Caco-2 (cell line): ENCODE results near the gene GAS6. TPM values are rescaled to one million over a fixed set of nuclear protein-coding genes. Genes with fewer than 3 reads are reported as not detected.

Experiments
- BruUV-seq: library from RNA; stranded (reverse); fragments of 400-500 nt; replicated peaks from 2 replicates; lab custom pipeline; 2021; lab: Mats Ljungman, UMichigan
- CTCF ChIA-PET: fragments of 300-600 bp; sonication (Branson Sonifier 250); formaldehyde crosslinking; loops from one replicate; lab custom pipeline; 2022; ENCODE audit warnings: antibody characterized with exemption; lab: Charles Lee
- POLR2A ChIA-PET: fragments of 300-600 bp; sonication (Branson Sonifier 250); formaldehyde crosslinking; loops from one replicate; lab custom pipeline; 2022; ENCODE audit warnings: antibody characterized with exemption; lab: Charles Lee
- DNase-seq, 2 experiments: peaks; one replicate each; pipeline versions ENCODE4 v3.0.0 to v3.0.0-alpha.2; 2020 to 2022
- H3K27me3 ChIP-seq: replicated peaks from 2 replicates; pipeline ENCODE4 v1.6.0; 2011; ENCODE audit warnings: low read length; ENCODE audit not compliant: control insufficient read depth, insufficient read depth
- H3K36me3 ChIP-seq: 2 replicates; pipeline ENCODE4 v1.5.1; 2011; ENCODE audit warnings: low read length; ENCODE audit not compliant: control insufficient read depth, insufficient read depth
- H3K4me1 ChIP-seq: fragments of 250-450 bp; sonication (Bioruptor Pico); 2 replicates; pipeline ENCODE4 v1.5.1; 2020; ENCODE audit warnings: mild to moderate bottlenecking
- H3K4me3 ChIP-seq: 2 replicates; pipeline ENCODE4 v1.5.1; 2011; ENCODE audit warnings: low read depth, mild to moderate bottlenecking, control low read depth, low read length
- H3K9me3 ChIP-seq: fragments of 250-450 bp; sonication (Bioruptor Pico); 2 replicates; pipeline ENCODE4 v1.5.1; 2020; ENCODE audit warnings: mild to moderate bottlenecking, moderate library complexity
- H3K27ac Mint-ChIP-seq: one replicate; pipeline ENCODE4 v1.8.0; 2022; ENCODE audit warnings: mixed read lengths; ENCODE audit not compliant: unreplicated experiment
- H3K27me3 Mint-ChIP-seq: one replicate; pipeline ENCODE4 v1.8.0; 2022; ENCODE audit warnings: mixed read lengths; ENCODE audit not compliant: insufficient read depth, unreplicated experiment
- H3K36me3 Mint-ChIP-seq: one replicate; pipeline ENCODE4 v1.8.0; 2022; ENCODE audit warnings: mild to moderate bottlenecking, mixed read lengths; ENCODE audit not compliant: insufficient read depth, unreplicated experiment
- H3K4me1 Mint-ChIP-seq: one replicate; pipeline ENCODE4 v1.8.0; 2022; ENCODE audit warnings: low read depth, mixed read lengths; ENCODE audit not compliant: unreplicated experiment
- H3K4me3 Mint-ChIP-seq: one replicate; pipeline ENCODE4 v1.8.0; 2022; ENCODE audit warnings: mild to moderate bottlenecking, moderate library complexity, mixed read lengths; ENCODE audit not compliant: unreplicated experiment
- H3K9me3 Mint-ChIP-seq: one replicate; pipeline ENCODE4 v1.8.0; 2022; ENCODE audit warnings: mixed read lengths; ENCODE audit not compliant: unreplicated experiment
- intact Hi-C: fragments of 100-400 bp; cut with micrococcal nuclease; formaldehyde crosslinking; loops from one replicate; pipeline ENCODE4 v1.10.0; 2022; ENCODE audit not compliant: unreplicated experiment
- total RNA-seq: library from RNA; stranded (reverse); gene quantifications from 2 replicates; pipeline ENCODE4 v1.2.3, GENCODE V29; 2022
- TF ChIP-seq, protein P1 (sequence below), 2 experiments: fragments of 200-600 bp in 1 of 2; IDR thresholded peaks; 1 replicate in 1 of 2; 2 replicates in 1 of 2; pipeline versions ENCODE4 v1.5.1 to v1.8.0; 2011 to 2022; ENCODE audit warnings: antibody characterized with exemption in 1 of 2, control low read depth in 1 of 2, inconsistent platforms in 1 of 2, low read depth in 1 of 2, low read length in 1 of 2, mild to moderate bottlenecking in 1 of 2, moderate library complexity in 1 of 2; ENCODE audit not compliant: insufficient read depth in 1 of 2, severe bottlenecking in 1 of 2, unreplicated experiment in 1 of 2

GAS6 gene
- total RNA-seq, 1 experiment from 2014 or later, result 34.8 TPM

DNA sequence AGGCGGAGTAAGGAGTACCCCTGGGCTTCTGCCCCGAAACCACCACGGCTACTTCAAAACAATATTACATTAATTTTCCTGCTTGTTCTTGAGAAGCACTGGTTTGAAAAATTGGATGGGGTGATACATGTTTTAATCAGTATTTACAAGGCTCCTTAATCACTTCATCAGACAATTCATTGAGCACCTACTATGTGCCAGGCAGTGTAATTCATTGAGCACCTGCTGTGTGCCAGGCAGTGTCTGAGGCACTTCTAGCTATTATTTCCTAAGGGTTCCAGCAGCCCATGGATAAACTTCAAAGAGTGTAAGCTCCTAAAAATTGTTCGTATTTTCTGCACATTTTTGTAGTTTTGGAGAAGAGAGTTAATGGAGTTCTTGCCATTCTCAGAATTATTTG lies 1.6 kb upstream of the GAS6 start:
- no TSS peak for BruUV-seq

DNA sequence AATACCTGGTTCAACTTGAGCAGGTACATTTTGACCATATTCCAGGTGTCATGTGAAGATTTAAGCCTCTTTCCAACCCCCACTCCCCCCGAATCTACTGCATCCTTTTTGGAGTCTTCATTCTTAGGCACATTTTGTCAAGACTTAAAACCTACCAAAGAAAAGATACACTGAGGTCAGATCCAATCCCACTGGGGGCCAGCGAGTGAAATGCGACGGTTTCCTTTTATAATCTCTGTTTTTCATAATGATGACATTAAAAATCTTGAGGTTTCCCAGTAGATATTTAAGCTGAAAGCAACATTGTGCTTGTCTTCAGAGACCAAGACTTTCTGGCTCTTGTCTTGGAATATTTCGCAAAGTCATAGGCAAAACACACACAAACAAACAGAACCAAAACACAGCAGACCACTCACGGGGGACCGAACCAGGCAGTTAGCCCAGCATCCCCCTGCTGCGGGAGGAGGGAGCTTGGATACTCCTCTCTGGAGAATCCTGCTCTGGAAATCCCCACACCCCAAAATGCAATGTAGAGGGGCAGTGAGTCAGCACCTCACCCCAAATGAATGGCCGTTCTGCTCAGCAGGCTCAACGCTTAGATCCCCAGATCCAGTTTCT lies 506 bp upstream of the GAS6 start:
- POLR2A ChIA-PET, result no interaction called here
- CTCF ChIA-PET, result no interaction called here
- no TSS peak for BruUV-seq
- Mint-ChIP-seq H3K27ac (no peak overlapping the region), H3K9me3 (peaks cover 10% of the 10 kb centered on the region), H3K4me1 (peaks cover 22% of the 10 kb centered on the region), H3K36me3 (peaks cover 12% of the 10 kb centered on the region), H3K4me3 (peak overlapping the region; percentile 77), H3K27me3 (no peaks in the 10 kb centered on the region)
- TF ChIP-seq, protein P1, sequence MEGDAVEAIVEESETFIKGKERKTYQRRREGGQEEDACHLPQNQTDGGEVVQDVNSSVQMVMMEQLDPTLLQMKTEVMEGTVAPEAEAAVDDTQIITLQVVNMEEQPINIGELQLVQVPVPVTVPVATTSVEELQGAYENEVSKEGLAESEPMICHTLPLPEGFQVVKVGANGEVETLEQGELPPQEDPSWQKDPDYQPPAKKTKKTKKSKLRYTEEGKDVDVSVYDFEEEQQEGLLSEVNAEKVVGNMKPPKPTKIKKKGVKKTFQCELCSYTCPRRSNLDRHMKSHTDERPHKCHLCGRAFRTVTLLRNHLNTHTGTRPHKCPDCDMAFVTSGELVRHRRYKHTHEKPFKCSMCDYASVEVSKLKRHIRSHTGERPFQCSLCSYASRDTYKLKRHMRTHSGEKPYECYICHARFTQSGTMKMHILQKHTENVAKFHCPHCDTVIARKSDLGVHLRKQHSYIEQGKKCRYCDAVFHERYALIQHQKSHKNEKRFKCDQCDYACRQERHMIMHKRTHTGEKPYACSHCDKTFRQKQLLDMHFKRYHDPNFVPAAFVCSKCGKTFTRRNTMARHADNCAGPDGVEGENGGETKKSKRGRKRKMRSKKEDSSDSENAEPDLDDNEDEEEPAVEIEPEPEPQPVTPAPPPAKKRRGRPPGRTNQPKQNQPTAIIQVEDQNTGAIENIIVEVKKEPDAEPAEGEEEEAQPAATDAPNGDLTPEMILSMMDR (IDR thresholded peaks at IDR 0.05; ENCODE audit: insufficient read depth in 1 of 2, low read depth in 1 of 2, low read length in 1 of 2, severe bottlenecking in 1 of 2, unreplicated experiment in 1 of 2), result no peak
- DNase-seq, result no peak
- Histone ChIP-seq H3K4me3 (peak overlapping the region; percentile 71), H3K36me3 (no peaks in the 10 kb centered on the region), H3K9me3 (no peaks in the 10 kb centered on the region), H3K27me3 (no peaks in the 10 kb centered on the region), H3K4me1 (peaks cover 43% of the 10 kb centered on the region)
- intact Hi-C loops, result loop anchor here (5.0 kb wide), 1 partner anchor 363 kb away; no protein-coding TSS in a partner anchor

More for the DNA sequence above, 1.6 kb upstream of the GAS6 start:
- Mint-ChIP-seq H3K9me3 (peaks cover 10% of the 10 kb centered on the region), H3K4me3 (peak overlapping the region; percentile 77), H3K36me3 (peaks cover 9% of the 10 kb centered on the region), H3K4me1 (peaks cover 12% of the 10 kb centered on the region), H3K27ac (no peak overlapping the region), H3K27me3 (no peaks in the 10 kb centered on the region)
- H3K4me3 ChIP-seq, result no peak overlapping the region
- H3K36me3 ChIP-seq, result no peaks in the 10 kb centered on the region
- TF ChIP-seq, protein P1 (IDR thresholded peaks at IDR 0.05; ENCODE audit: insufficient read depth in 1 of 2, low read depth in 1 of 2, low read length in 1 of 2, severe bottlenecking in 1 of 2, unreplicated experiment in 1 of 2), result no peak
- DNase-seq, result no peak
- intact Hi-C loops, result no loop called here
- no peaks in the 10 kb centered on the region for H3K9me3 ChIP-seq
- ChIA-PET CTCF (no interaction called here), POLR2A (no interaction called here)
- peaks cover 33% of the 10 kb centered on the region for H3K4me1 ChIP-seq
- H3K27me3 ChIP-seq, result no peaks in the 10 kb centered on the region

DNA sequence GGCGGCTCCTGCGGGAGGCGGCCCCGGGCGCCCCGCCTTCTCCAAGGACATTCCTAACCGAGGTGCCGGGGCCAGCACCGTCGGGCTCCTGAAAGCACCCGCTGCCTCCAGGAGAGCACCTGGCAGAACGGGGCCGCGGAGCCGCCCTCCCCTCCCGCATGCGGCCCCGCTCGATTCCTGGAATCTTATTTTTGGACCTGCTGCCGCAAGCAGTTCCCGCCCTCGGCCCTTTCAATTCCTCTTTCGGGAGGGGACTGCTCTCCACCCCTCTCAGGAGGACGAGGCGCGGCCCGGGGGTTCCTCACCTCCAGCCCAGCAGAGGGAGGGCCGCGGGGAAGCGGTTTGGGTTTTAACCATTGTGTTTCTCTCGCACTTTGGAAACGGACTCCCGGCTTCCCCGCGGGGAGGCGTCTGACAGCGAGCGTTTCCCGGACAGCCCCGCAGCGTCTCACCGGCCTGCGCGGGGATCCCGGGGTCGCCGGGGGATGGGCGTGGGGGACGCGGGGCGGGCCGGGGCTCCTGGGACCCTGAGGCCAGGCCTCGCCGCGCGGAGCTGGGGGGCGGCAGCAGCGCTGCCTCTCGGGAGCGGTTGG lies 849 bp downstream of the GAS6 start:
- peak overlapping the region; percentile 67 for H3K27ac Mint-ChIP-seq
- peaks cover 6% of the 10 kb centered on the region for H3K9me3 Mint-ChIP-seq
- DNase-seq, result peak in 1 of 2 experiments; percentile 51
- Histone ChIP-seq H3K9me3 (no peaks in the 10 kb centered on the region), H3K4me1 (peaks cover 44% of the 10 kb centered on the region), H3K27me3 (no peaks in the 10 kb centered on the region), H3K36me3 (no peaks in the 10 kb centered on the region), H3K4me3 (peak overlapping the region; percentile 71)
- intact Hi-C loops, result loop anchor here (5.0 kb wide), 1 partner anchor 364 kb away; no protein-coding TSS in a partner anchor
- peaks cover 24% of the 10 kb centered on the region for H3K4me1 Mint-ChIP-seq
- CTCF ChIA-PET, result no interaction called here
- TF ChIP-seq, protein P1 (IDR thresholded peaks at IDR 0.05; ENCODE audit: insufficient read depth in 1 of 2, low read depth in 1 of 2, low read length in 1 of 2, severe bottlenecking in 1 of 2, unreplicated experiment in 1 of 2), result no peak
- no peaks in the 10 kb centered on the region for H3K27me3 Mint-ChIP-seq
- peak overlapping the region; percentile 77 for H3K4me3 Mint-ChIP-seq
- H3K36me3 Mint-ChIP-seq, result peaks cover 12% of the 10 kb centered on the region
- POLR2A ChIA-PET, result interaction anchor here (0.5 kb wide), 1 partner anchor 394 kb away, joined by 5 read pairs; no protein-coding TSS in a partner anchor
- no TSS peak for BruUV-seq
